ENCODE measurements around the gene GRIK3.

- TF ChIP-seq CTCF (IDR thresholded peaks at IDR 0.05; ENCODE audit: insufficient read depth, low read length) (no peak), REST (IDR thresholded peaks at IDR 0.05; ENCODE audit: insufficient replicate concordance, low read depth) (no peak), POLR2AphosphoS5 (IDR thresholded peaks at IDR 0.05; ENCODE audit: low read depth) (no peak)
These were observed 268.5 kb downstream of the GRIK3 start for GRCh38 chr1:36765785-36766300.
